Heart right ventricle (tissue), 16 donors: ENCODE results near the gene LGI2. TPM values are rescaled to one million over a fixed set of nuclear protein-coding genes. Genes with fewer than 3 reads are reported as not detected.

Experiments used
- ATAC-seq, 8 donors: fragments of 200-7000 bp; cut with Tn5 transposase; one replicate each; pipeline ENCODE4 v1.9.1; 2020; ENCODE audit warnings: mild to moderate bottlenecking in 8 of 8, moderate library complexity in 8 of 8, moderate number of reproducible peaks in 1 of 8
- DNase-seq, 2 donors: peaks; one replicate each; pipeline ENCODE4 v3.0.0-alpha.2; 2020
- H3K27ac ChIP-seq, 10 donors: fragments of 200-600 bp; sonication (generic) in 2 of 10; one replicate each; pipeline versions ENCODE4 v1.5.0 to v1.8.0; 2020 to 2022; ENCODE audit warnings: mild to moderate bottlenecking in 3 of 10
- H3K27me3 ChIP-seq, 7 donors: fragments of 200-600 bp; one replicate each; pipeline ENCODE4 v1.8.0; 2021 to 2022; ENCODE audit warnings: mild to moderate bottlenecking in 2 of 7
- H3K36me3 ChIP-seq, 9 donors: fragments of 200-600 bp; sonication (generic) in 1 of 9; one replicate each; pipeline versions ENCODE4 v1.5.0 to v1.8.0; 2020 to 2022; ENCODE audit warnings: mild to moderate bottlenecking in 2 of 9
- H3K4me1 ChIP-seq, 9 donors: fragments of 200-600 bp; sonication (generic) in 1 of 9; one replicate each; pipeline versions ENCODE4 v1.5.0 to v1.8.0; 2020 to 2022; ENCODE audit warnings: mild to moderate bottlenecking in 4 of 9
- H3K4me3 ChIP-seq, 10 donors: fragments of 200-600 bp; sonication (generic) in 2 of 10; one replicate each; pipeline versions ENCODE4 v1.5.0 to v1.8.0; 2020 to 2022; ENCODE audit warnings: mild to moderate bottlenecking in 7 of 10, moderate library complexity in 2 of 10
- H3K9me3 ChIP-seq, 11 donors: fragments of 200-600 bp in 10 of 11; sonication (generic) in 2 of 11; one replicate each; pipeline versions ENCODE4 v1.5.0 to v1.8.0; 2013 to 2022; ENCODE audit warnings: mild to moderate bottlenecking in 2 of 11, control low read depth in 1 of 11, moderate library complexity in 1 of 11
- WGBS, 2 donors: extraction: QIAGEN DNeasy Blood & Tissue Kit; methylation state at CpG; one replicate each; pipeline ENCODE4 v1.1.7; 2013; ENCODE audit warnings: inconsistent platforms in 1 of 2; 5-methylcytosine and 5-hydroxymethylcytosine counted together
- intact Hi-C, 10 donors: fragments of 100-400 bp; cut with DNase I; formaldehyde crosslinking; loops; one replicate each; pipeline versions ENCODE4 v1.11.1 to v1.14.2; 2022
- polyA plus RNA-seq, 2 donors: library from polyadenylated mRNA; stranded (reverse); fragments of 200-250 nt; gene quantifications; one replicate each; pipeline ENCODE4 v1.2.3, GENCODE V29; 2013
- total RNA-seq, 10 donors: library from RNA; stranded (reverse); fragmentation: NEBNext Ultra II Directional in 3 of 10; extraction: Animal tissue kit (Norgen Biotek cat#: 25700) in 3 of 10; gene quantifications; one replicate each; pipeline versions ENCODE4 v1.2.1 to v1.2.4, GENCODE V29; 2021 to 2023
- TF ChIP-seq, protein P1 (sequence below), 9 donors: fragments of 200-600 bp; sonication (generic) in 2 of 9; IDR thresholded peaks; one replicate each; pipeline versions ENCODE4 v1.5.0 to v1.8.0; 2021 to 2022; ENCODE audit warnings: antibody characterized with exemption in 9 of 9, mild to moderate bottlenecking in 5 of 9, moderate library complexity in 1 of 9
- donor health status: Arrhythmogenic right ventricular cardiomyopathy.
- donor health status: ischemic (EF 13 %, LVEDD 7.1; RV severe dilation, severe dysfunction).
- donor health status: healthy with polysubstance abuse.
- donor health status: DM: no; HTN: yes; CAD: no.
- donor health status: DM: no; HTN: no; CAD: no.
- donor health status: ischemic (EF 25% LVEDD 6.9; RV normal size, moderate dysfunction).
- donor health status: ischemic (EF 25% LVEDD 5.7; RV mildly dilated, moderate dysfunction).
- donor health status: healthy.
- donor health status: DM: yes; HTN: yes; CAD: no.
- donor health status: Ischemic cardiomyopathy.
- donor health status: ischemic (EF 35%, LVEDD 5.7; RV mildly dilated, moderate dysfunction).
- donor health status: nonischemic (EF 11% LVEDD 7.7; RV severe dilation, severe dysfunction).
- donor health status: DM: yes; HTN: yes; CAD: no.
- donor health status: PGD.
- donor health status: ischemic (EF 29% LVEDD 5.4; RV normal size, mild dysfunction).
- donor health status: nonischemic (EF 23%, LVEDD 6.1; RV moderate dilation, normal function).

Gene LGI2
- total and polyA plus RNA-seq, 12 donors: 0.80 to 7.9 (median 2.1) TPM

DNA sequence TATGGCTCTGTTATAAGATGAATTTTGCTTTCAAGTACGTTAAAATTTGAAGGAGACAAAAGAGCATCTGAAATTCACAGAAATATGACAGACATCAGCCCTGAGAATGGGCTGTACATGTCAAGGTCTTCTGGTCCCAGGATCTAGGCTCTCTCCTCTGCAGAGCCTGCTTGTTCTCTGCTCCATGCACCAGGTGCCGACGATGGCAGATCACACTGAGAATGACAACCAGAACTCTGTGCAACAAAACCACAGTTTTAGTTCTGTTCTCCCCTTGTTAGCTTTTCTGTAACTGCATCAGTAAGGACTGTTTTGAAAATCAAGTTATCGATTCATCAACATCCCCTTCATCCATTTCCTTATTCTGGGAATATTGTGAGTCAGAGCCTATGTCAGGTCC lies 30.9 kb upstream of the LGI2 start:
- 89 to 91% methylated on average over 4 of the region's 4 CpGs for WGBS, 2 donors
- H3K36me3 ChIP-seq: no peaks in the 10 kb centered on the region
- H3K4me3 ChIP-seq: no peak overlapping the region
- H3K9me3 ChIP-seq: peaks cover 0 to 9% (median 0%) of the 10 kb centered on the region in 11 donors
- H3K27ac ChIP-seq: peak overlapping the region in 6 of 10 donors; percentile 27 to 63 (median 56)
- no peak for ATAC-seq
- no peaks in the 10 kb centered on the region for H3K27me3 ChIP-seq
- H3K4me1 ChIP-seq: peaks cover 0 to 14% (median 4%) of the 10 kb centered on the region in 9 donors
- intact Hi-C loops: no loop called here
- DNase-seq: no peak
- TF ChIP-seq, protein P1, sequence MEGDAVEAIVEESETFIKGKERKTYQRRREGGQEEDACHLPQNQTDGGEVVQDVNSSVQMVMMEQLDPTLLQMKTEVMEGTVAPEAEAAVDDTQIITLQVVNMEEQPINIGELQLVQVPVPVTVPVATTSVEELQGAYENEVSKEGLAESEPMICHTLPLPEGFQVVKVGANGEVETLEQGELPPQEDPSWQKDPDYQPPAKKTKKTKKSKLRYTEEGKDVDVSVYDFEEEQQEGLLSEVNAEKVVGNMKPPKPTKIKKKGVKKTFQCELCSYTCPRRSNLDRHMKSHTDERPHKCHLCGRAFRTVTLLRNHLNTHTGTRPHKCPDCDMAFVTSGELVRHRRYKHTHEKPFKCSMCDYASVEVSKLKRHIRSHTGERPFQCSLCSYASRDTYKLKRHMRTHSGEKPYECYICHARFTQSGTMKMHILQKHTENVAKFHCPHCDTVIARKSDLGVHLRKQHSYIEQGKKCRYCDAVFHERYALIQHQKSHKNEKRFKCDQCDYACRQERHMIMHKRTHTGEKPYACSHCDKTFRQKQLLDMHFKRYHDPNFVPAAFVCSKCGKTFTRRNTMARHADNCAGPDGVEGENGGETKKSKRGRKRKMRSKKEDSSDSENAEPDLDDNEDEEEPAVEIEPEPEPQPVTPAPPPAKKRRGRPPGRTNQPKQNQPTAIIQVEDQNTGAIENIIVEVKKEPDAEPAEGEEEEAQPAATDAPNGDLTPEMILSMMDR (IDR thresholded peaks at IDR 0.05): no peak

DNA sequence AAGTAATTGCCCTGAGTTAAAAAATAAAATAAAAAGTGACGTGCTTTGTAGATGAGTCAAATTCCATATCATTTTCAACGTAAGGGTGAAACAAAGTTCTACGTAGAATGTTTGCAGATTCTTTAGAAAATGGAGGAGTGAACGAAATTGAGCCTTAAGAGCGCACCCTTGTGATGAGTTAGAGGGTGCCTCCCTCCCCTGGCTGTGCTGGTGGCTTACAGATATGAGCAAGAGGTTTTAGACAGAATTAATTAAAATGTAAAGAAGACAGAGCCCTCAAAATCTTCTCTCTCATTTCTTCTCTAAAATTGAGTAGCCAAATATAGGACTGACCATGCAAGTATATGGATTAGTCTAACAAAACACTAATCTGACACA lies 30.2 kb upstream of the LGI2 start:
- H3K27ac ChIP-seq: peak overlapping the region in 7 of 10 donors; percentile 5 to 63 (median 53)
- H3K4me1 ChIP-seq: peaks cover 0 to 14% (median 4%) of the 10 kb centered on the region in 9 donors
- H3K9me3 ChIP-seq: peaks cover 0 to 9% (median 0%) of the 10 kb centered on the region in 11 donors
- ATAC-seq: peak in 4 of 8 donors; percentile 13 to 52 (median 31)
- 60 to 70% methylated on average over 5 of the region's 5 CpGs for WGBS, 2 donors
- DNase-seq: no peak
- no peaks in the 10 kb centered on the region for H3K27me3 ChIP-seq
- intact Hi-C loops: no loop called here
- no peak overlapping the region for H3K4me3 ChIP-seq
- no peaks in the 10 kb centered on the region for H3K36me3 ChIP-seq
- TF ChIP-seq, protein P1 (IDR thresholded peaks at IDR 0.05): peak in 3 of 9 donors; percentile 7 to 37 (median 29)

DNA sequence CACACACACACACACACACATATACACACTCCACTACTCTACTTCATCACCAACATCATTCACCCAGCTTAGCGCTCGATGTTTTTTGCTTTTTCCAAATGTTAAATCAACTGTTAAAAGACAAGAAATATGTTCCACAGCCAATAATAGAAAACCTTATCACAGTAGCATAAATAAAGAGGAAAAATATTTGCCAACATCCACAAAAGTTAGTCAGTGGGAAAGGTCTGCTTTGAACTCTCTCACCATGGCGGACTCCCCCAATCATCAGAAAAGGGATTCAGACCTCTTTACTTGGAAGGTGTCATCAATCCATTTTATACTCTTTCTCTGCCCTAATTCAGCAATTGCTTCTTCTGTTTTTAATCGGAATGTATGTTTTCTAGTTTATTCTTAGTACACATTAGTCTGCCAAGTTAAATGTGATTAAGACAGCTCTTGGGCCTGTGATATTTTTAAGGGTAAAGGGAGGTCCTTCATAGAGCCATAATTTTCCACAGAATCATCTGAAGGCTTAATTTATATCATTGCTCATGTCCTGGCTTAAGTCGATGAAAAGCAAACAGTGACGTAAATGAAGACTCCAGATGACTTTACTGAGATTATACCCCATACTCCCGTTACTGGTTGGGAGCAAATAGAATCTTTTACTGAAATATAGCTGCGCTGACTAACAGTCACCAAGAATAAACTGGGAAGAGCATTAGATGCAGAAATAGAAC lies 29.7 kb upstream of the LGI2 start:
- TF ChIP-seq, protein P1 (IDR thresholded peaks at IDR 0.05): no peak
- intact Hi-C loops: no loop called here
- Histone ChIP-seq H3K9me3 (peaks cover 0 to 9% (median 0%) of the 10 kb centered on the region in 11 donors), H3K4me1 (peaks cover 0 to 14% (median 4%) of the 10 kb centered on the region in 9 donors), H3K27me3 (no peaks in the 10 kb centered on the region), H3K4me3 (no peak overlapping the region), H3K36me3 (no peaks in the 10 kb centered on the region), H3K27ac (peak overlapping the region in 7 of 10 donors; percentile 5 to 63 (median 53))
- no peak for DNase-seq
- ATAC-seq: peak; percentile 62 to 89 (median 76)
- 43 to 50% methylated on average over 8 of the region's 8 CpGs for WGBS, 2 donors

DNA sequence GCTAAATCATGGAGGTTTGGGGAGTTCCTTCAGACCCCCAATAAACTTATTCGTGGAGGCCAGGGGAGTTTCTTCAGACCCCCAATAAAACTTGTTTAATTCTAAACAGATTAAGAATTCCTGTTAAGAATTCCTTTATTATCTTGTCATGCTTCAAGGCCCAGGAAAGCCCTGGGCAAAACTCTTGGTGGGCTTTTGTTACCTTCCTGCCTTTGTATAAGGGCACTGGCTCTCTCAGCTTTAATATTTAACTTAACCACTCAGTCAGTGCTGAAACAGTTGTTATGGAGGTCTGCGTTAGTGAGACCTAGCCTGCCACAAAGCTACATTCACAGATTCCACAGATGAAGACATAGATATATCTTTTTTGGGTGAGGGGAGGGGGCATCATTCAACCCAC lies 29.0 kb upstream of the LGI2 start:
- 87 to 89% methylated on average over 2 of the region's 2 CpGs for WGBS, 2 donors
- ATAC-seq: no peak
- no peak overlapping the region for H3K4me3 ChIP-seq

More for the DNA sequence above, 29.0 kb upstream of the LGI2 start:
- TF ChIP-seq, protein P1 (IDR thresholded peaks at IDR 0.05): no peak
- Histone ChIP-seq H3K27me3 (no peaks in the 10 kb centered on the region), H3K4me1 (peaks cover 0 to 14% (median 4%) of the 10 kb centered on the region in 9 donors), H3K36me3 (no peaks in the 10 kb centered on the region), H3K27ac (peak overlapping the region in 5 of 10 donors; percentile 25 to 58 (median 41)), H3K9me3 (peaks cover 0 to 9% (median 0%) of the 10 kb centered on the region in 11 donors)
- DNase-seq: no peak
- intact Hi-C loops: loop anchor here in 1 of 10 donors (1.0 kb wide), 1 partner anchor 79 kb away; no protein-coding TSS in a partner anchor
